ENCODE results near the gene APBB2.

The APBB2 gene

GRCh38 chr4:40946652-40947051, 267.7 kb downstream of the APBB2 start:
- Histone ChIP-seq H4K20me1 (ENCODE audit: insufficient read depth, low read length) (no peaks in the 10 kb centered on the region), H3K9ac (ENCODE audit: low read length) (no peak overlapping the region), H3K4me2 (ENCODE audit: low read length) (no peak overlapping the region), H3K4me3 (ENCODE audit: low read depth, low read length, poor library complexity, severe bottlenecking) (no peak overlapping the region), H3K36me3 (ENCODE audit: insufficient read depth, low read length) (no peaks in the 10 kb centered on the region), H3K9me2 (ENCODE audit: low read depth, low read length) (no peaks in the 10 kb centered on the region), H3K79me2 (ENCODE audit: insufficient read depth, low read length) (no peaks in the 10 kb centered on the region), H2AFZ (ENCODE audit: low read length) (no peak overlapping the region), H3K27ac (ENCODE audit: low read depth, low read length, poor library complexity, severe bottlenecking) (no peak overlapping the region), H3K4me1 (ENCODE audit: insufficient read depth, low read length, severe bottlenecking) (no peaks in the 10 kb centered on the region), H3F3A (ENCODE audit: insufficient read depth, low read length) (no peaks in the 10 kb centered on the region), H3K9me3 (ENCODE audit: low read length) (no peaks in the 10 kb centered on the region), H3K27me3 (ENCODE audit: insufficient read depth, low read length) (peaks cover 4% of the 10 kb centered on the region)
- TF ChIP-seq EZH2 (IDR thresholded peaks at IDR 0.05; ENCODE audit: borderline replicate concordance, low read length) = no peak
- TF ChIP-seq, protein P1, sequence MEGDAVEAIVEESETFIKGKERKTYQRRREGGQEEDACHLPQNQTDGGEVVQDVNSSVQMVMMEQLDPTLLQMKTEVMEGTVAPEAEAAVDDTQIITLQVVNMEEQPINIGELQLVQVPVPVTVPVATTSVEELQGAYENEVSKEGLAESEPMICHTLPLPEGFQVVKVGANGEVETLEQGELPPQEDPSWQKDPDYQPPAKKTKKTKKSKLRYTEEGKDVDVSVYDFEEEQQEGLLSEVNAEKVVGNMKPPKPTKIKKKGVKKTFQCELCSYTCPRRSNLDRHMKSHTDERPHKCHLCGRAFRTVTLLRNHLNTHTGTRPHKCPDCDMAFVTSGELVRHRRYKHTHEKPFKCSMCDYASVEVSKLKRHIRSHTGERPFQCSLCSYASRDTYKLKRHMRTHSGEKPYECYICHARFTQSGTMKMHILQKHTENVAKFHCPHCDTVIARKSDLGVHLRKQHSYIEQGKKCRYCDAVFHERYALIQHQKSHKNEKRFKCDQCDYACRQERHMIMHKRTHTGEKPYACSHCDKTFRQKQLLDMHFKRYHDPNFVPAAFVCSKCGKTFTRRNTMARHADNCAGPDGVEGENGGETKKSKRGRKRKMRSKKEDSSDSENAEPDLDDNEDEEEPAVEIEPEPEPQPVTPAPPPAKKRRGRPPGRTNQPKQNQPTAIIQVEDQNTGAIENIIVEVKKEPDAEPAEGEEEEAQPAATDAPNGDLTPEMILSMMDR (IDR thresholded peaks at IDR 0.05; ENCODE audit: low read length) = no peak

DNA sequence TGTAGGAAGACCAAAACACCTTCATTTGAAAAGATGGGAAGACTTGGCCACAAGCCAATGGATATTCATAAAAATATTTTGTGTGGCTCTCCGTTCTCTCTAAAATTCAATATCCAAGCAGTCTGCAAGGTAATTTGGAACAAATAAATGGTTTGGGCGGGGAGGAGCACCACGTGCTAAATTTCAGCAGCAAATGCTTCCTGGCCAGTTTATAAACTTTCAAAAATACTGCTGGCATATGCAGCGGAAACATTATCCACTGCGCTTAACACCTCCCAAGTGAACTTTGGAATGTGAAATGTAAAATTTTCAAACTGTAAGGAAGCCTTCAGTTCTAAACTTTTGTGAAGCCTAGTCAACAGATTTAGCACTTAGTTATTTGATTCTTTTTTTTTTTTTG, 273.6 kb downstream of the APBB2 start:
- H4K20me1 ChIP-seq (ENCODE audit: insufficient read depth, low read length) = no peaks in the 10 kb centered on the region
- H3K9me2 ChIP-seq (ENCODE audit: low read depth, low read length) = no peaks in the 10 kb centered on the region
- no peak overlapping the region for H3K4me3 ChIP-seq (ENCODE audit: low read depth, low read length, poor library complexity, severe bottlenecking)
- H3K79me2 ChIP-seq (ENCODE audit: insufficient read depth, low read length) = no peaks in the 10 kb centered on the region
- no peaks in the 10 kb centered on the region for H3K36me3 ChIP-seq (ENCODE audit: insufficient read depth, low read length)
- H3K9me3 ChIP-seq (ENCODE audit: low read length) = no peaks in the 10 kb centered on the region
- no peaks in the 10 kb centered on the region for H3K4me1 ChIP-seq (ENCODE audit: insufficient read depth, low read length, severe bottlenecking)
- no peak overlapping the region for H2AFZ ChIP-seq (ENCODE audit: low read length)
- H3K27ac ChIP-seq (ENCODE audit: low read depth, low read length, poor library complexity, severe bottlenecking) = no peak overlapping the region
- no peak overlapping the region for H3K9ac ChIP-seq (ENCODE audit: low read length)
- H3K4me2 ChIP-seq (ENCODE audit: low read length) = no peak overlapping the region
- H3F3A ChIP-seq (ENCODE audit: insufficient read depth, low read length) = no peaks in the 10 kb centered on the region
- no peak for TF ChIP-seq EZH2 (IDR thresholded peaks at IDR 0.05; ENCODE audit: borderline replicate concordance, low read length)
- TF ChIP-seq, protein P1 (IDR thresholded peaks at IDR 0.05; ENCODE audit: low read length) = no peak
- H3K27me3 ChIP-seq (ENCODE audit: insufficient read depth, low read length) = 0 out of 2 replicates have a peak, but pooled peaks cover 3% of the 10 kb centered on the region

- Histone ChIP-seq H3K9me3 (ENCODE audit: low read length) (no peaks in the 10 kb centered on the region), H3K36me3 (ENCODE audit: insufficient read depth, low read length) (no peaks in the 10 kb centered on the region), H3F3A (ENCODE audit: insufficient read depth, low read length) (no peaks in the 10 kb centered on the region), H3K4me3 (ENCODE audit: low read depth, low read length, poor library complexity, severe bottlenecking) (no peak overlapping the region), H3K9ac (ENCODE audit: low read length) (no peak overlapping the region), H3K27ac (ENCODE audit: low read depth, low read length, poor library complexity, severe bottlenecking) (no peak overlapping the region), H3K27me3 (ENCODE audit: insufficient read depth, low read length) (0 out of 2 replicates have a peak, but pooled peaks cover 3% of the 10 kb centered on the region), H3K79me2 (ENCODE audit: insufficient read depth, low read length) (no peaks in the 10 kb centered on the region), H3K9me2 (ENCODE audit: low read depth, low read length) (no peaks in the 10 kb centered on the region), H4K20me1 (ENCODE audit: insufficient read depth, low read length) (no peaks in the 10 kb centered on the region), H3K4me2 (ENCODE audit: low read length) (no peak overlapping the region), H3K4me1 (ENCODE audit: insufficient read depth, low read length, severe bottlenecking) (no peaks in the 10 kb centered on the region), H2AFZ (ENCODE audit: low read length) (no peak overlapping the region)
- TF ChIP-seq, protein P1 (IDR thresholded peaks at IDR 0.05; ENCODE audit: low read length) = no peak
- TF ChIP-seq EZH2 (IDR thresholded peaks at IDR 0.05; ENCODE audit: borderline replicate concordance, low read length) = no peak
Measured at GRCh38 chr4:40940317-40940741, 274.0 kb downstream of the APBB2 start.

All from OCI-LY1 (cell line).